OCI-LY3 (cell line): ENCODE data around the gene ELF1.

Experiments used
- CTCF ChIP-seq: fragments of 200-600, 300-600 bp; sonication (generic); IDR thresholded peaks from 2 replicates; pipeline ENCODE4 v1.5.1; 2014; ENCODE audit warnings: antibody characterized with exemption, low read length, low read depth
- EZH2phosphoT487 ChIP-seq: fragments of 200-600 bp; shearing (Covaris generic); IDR thresholded peaks from 2 replicates; pipeline ENCODE4 v1.6.1; 2018; ENCODE audit warnings: antibody characterized with exemption, mixed run types, low read depth

- TF ChIP-seq CTCF (no peak), EZH2phosphoT487 (no peak)
Observed at GRCh38 chr13:40933508-40934204, 85.5 kb downstream of the ELF1 start.
